Stimulated activated naive CD8-positive, alpha-beta T cell treated with anti-CD3 and anti-CD28 coated beads, Interleukin-15, Interleukin-2, amounts not matched to agents 100 ng/mL and 50 ng/mL, for 24 hours (primary cell): ENCODE data around the gene PTBP3.

ENCODE experiments used
- H3K27ac Mint-ChIP-seq: one replicate; pipeline ENCODE4 v1.8.0; 2021; ENCODE audit warnings: mild to moderate bottlenecking, mixed read lengths
- H3K27me3 Mint-ChIP-seq: one replicate; pipeline ENCODE4 v1.8.0; 2021; ENCODE audit warnings: mixed read lengths
- H3K36me3 Mint-ChIP-seq: one replicate; pipeline ENCODE4 v1.8.0; 2021; ENCODE audit warnings: low read depth, mixed read lengths
- H3K4me1 Mint-ChIP-seq: one replicate; pipeline ENCODE4 v1.8.0; 2021; ENCODE audit warnings: low read depth, mixed read lengths
- H3K4me3 Mint-ChIP-seq: one replicate; pipeline ENCODE4 v1.8.0; 2021; ENCODE audit warnings: mild to moderate bottlenecking, mixed read lengths
- H3K9me3 Mint-ChIP-seq: one replicate; pipeline ENCODE4 v1.8.0; 2021; ENCODE audit warnings: mixed read lengths

The PTBP3 gene

DNA sequence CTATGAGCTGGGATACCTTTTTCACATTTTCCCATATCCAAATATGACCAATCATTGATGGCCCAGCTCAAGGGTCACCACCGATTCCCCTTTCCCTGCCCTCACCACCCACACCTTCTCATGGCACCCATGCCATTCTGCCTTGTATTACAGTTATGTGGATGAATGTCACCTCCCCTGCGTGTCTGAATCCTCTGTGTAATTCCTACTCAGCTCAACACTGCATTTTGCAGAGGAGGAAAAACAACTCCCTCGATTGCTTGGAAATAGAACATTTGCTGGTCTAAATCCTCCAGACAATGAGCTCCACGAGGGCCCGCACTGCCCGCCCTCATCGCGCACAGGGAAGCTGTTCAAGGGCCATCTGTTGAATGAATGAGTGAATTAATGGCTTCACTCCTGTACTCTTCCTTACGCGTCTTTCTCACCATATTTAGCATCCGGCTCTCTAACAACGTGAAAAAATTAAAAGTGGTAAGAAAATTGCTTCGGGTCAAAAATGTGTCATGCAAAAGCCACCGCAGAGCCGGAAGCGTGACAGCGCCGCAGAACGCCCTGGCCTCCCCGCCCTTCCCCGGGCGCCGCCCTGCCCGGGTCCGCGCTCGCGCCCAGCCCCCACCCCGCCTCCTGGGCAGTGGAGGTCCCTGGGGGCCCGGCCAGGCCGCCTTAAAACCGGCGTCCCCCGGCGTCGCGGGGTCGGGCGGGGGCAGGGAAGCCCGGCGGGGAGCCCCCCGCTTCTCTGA lies 159.0 kb downstream of the PTBP3 start:
- peak overlapping the region; percentile 92 for H3K27ac Mint-ChIP-seq
- no peaks in the 10 kb centered on the region for H3K9me3 Mint-ChIP-seq
- H3K4me3 Mint-ChIP-seq, result peak overlapping the region; percentile 85
- peaks cover 52% of the 10 kb centered on the region for H3K4me1 Mint-ChIP-seq
- H3K36me3 Mint-ChIP-seq, result no peaks in the 10 kb centered on the region
- peaks cover 34% of the 10 kb centered on the region for H3K27me3 Mint-ChIP-seq

DNA sequence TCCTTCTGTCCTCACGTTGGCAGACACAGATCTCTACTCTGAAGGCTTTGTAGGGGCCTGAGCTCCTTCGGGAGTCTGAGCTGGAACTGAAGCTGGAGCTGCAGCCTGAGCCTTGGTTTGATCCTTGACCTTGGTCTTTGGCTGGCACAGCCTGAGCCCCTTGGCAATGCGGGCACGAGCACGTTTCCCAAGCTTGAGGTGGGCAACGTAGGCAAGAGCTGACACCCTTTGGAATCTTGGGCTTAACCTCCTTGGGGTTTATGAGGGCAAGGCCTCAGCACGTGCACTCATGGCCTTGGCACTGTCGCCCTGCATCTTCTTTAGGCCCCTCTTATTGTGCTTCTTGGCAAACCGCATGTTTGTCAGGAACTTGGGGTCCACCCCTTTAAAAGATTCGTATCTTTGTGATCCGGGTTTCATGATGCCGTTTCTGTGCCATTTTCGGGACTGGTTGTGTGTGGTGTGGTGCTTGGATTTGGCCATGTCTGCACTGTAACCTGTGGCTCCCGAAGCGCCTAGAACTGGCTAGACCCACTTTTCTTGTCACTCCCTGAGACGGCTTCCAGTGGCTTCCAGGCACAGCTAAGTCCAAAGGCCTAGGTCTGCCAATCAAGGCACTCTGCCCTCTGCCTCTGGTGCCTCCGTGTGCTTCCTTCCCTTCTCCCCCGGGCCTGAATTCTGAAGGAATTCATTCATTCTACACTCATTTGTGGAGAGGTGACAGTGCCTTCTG lies 159.8 kb downstream of the PTBP3 start:
- no peaks in the 10 kb centered on the region for H3K9me3 Mint-ChIP-seq
- H3K36me3 Mint-ChIP-seq, result no peaks in the 10 kb centered on the region
- H3K27ac Mint-ChIP-seq, result peak overlapping the region; percentile 92
- peaks cover 57% of the 10 kb centered on the region for H3K4me1 Mint-ChIP-seq
- H3K27me3 Mint-ChIP-seq, result peaks cover 32% of the 10 kb centered on the region
- H3K4me3 Mint-ChIP-seq, result peak overlapping the region; percentile 85

DNA sequence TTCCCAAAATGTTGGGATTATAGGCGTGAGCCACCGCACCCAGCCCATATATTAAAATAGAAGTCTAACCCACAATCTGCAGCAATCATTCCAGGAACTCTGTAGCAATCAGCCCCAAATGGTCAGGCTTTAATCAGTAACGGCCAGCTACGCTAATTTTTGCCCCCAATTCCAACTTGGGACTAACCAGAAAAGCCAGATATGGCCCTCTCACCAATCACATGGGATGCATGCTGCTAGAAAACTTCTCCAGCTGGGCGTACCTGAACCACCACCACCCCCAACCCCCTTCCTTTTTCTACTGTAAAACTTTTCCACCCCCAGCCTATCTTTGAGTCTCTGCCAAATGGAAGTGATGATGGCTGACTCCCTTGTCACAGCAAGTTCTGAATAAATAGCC lies 162.5 kb downstream of the PTBP3 start:
- Mint-ChIP-seq H3K36me3 (no peaks in the 10 kb centered on the region), H3K27me3 (peaks cover 7% of the 10 kb centered on the region), H3K4me1 (peaks cover 59% of the 10 kb centered on the region), H3K9me3 (no peaks in the 10 kb centered on the region), H3K4me3 (no peak overlapping the region), H3K27ac (no peak overlapping the region)

DNA sequence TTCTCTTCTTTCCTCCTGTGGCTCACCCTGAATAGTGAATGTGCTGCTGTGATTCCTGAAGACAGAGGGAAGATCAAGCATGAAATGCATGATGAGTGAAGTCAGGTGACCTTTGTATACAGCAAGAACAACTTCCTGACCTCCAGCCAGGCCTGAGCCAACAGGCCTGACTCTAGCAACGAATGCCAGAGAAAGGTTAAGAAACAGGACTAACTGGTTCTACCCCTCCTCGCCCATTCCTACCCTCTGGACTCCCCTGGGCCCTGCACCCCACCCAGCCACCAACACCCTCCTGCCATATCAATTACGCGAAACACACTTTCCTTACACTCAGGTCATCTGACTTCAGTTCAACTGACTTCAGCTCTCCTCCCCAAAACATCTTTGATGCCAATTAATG lies 163.2 kb downstream of the PTBP3 start:
- no peaks in the 10 kb centered on the region for H3K36me3 Mint-ChIP-seq
- no peaks in the 10 kb centered on the region for H3K9me3 Mint-ChIP-seq
- H3K27me3 Mint-ChIP-seq, result peaks cover under 1% of the 10 kb centered on the region
- peaks cover 61% of the 10 kb centered on the region for H3K4me1 Mint-ChIP-seq
- H3K27ac Mint-ChIP-seq, result no peak overlapping the region
- H3K4me3 Mint-ChIP-seq, result no peak overlapping the region

DNA sequence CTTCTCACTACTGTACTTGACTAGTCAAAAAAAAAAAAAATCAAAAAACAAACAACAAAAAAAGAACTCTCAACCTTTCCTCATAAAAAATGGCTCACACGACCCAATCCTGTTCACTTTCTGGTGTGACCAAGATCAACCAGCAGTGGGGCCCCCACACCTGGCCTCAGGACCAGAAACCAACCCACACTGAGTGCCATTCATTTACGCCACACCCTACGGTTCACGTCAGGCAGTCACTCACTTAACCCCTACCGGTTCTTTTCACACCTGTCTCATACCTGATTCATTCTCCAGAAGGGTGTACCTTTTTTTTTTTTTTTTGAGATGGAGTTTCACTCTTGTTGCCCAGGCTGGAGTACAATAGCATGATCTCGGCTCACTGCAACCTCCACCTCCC lies 164.1 kb downstream of the PTBP3 start:
- Mint-ChIP-seq H3K36me3 (no peaks in the 10 kb centered on the region), H3K27me3 (no peaks in the 10 kb centered on the region), H3K4me1 (peaks cover 58% of the 10 kb centered on the region), H3K4me3 (no peak overlapping the region), H3K9me3 (no peaks in the 10 kb centered on the region), H3K27ac (no peak overlapping the region)

DNA sequence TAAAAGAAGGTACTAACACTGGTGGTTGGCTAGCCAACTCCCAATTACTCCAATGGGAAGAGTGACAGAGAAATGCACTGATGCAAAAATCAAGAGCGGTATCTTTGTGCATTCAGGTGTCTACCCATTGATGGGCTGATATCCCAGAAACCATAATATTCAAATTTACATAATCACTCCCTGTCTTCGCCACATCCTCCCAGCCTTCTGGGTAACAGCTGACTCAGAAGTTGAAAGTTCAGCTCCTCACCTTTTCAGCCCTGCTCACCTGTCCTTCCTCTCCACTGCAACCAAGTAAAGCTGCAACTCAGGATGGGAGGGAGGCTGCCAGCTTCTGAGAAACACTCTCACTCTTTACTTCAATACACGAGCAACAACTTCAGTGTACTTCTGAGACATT lies 165.2 kb downstream of the PTBP3 start:
- no peaks in the 10 kb centered on the region for H3K27me3 Mint-ChIP-seq
- no peak overlapping the region for H3K4me3 Mint-ChIP-seq
- peaks cover 50% of the 10 kb centered on the region for H3K4me1 Mint-ChIP-seq
- no peaks in the 10 kb centered on the region for H3K9me3 Mint-ChIP-seq
- H3K27ac Mint-ChIP-seq, result no peak overlapping the region
- no peaks in the 10 kb centered on the region for H3K36me3 Mint-ChIP-seq
